GM12875 (cell line): ENCODE data around the gene LYRM4.

Experiments
- H3K4me3 ChIP-seq: one replicate; pipeline ENCODE4 v1.5.1; 2011; ENCODE audit warnings: low read depth, low read length, control low read depth
- CTCF ChIP-seq: IDR thresholded peaks from 2 replicates; pipeline ENCODE4 v1.5.1; 2011; ENCODE audit warnings: low read depth, mild to moderate bottlenecking, control low read depth, inconsistent platforms, low read length, moderate library complexity, borderline replicate concordance; ENCODE audit not compliant: insufficient read depth

Gene LYRM4

GRCh38 chr6:5217356-5217755, 43.4 kb downstream of the LYRM4 start:
- no peak for TF ChIP-seq CTCF
- no peak overlapping the region for H3K4me3 ChIP-seq

- no peak overlapping the region for H3K4me3 ChIP-seq
- no peak for TF ChIP-seq CTCF
Observed at GRCh38 chr6:5215799-5216198, 45.0 kb downstream of the LYRM4 start.

- H3K4me3 ChIP-seq: no peak overlapping the region
- TF ChIP-seq CTCF: no peak
Observed at GRCh38 chr6:5215159-5215558, 45.6 kb downstream of the LYRM4 start.

GRCh38 chr6:5214570-5215052, 46.1 kb downstream of the LYRM4 start:
- peak; percentile 71 for TF ChIP-seq CTCF
- no peak overlapping the region for H3K4me3 ChIP-seq

GRCh38 chr6:5213836-5214235, 46.9 kb downstream of the LYRM4 start:
- TF ChIP-seq CTCF: no peak
- H3K4me3 ChIP-seq: no peak overlapping the region

GRCh38 chr6:5211492-5211891, 49.3 kb downstream of the LYRM4 start:
- TF ChIP-seq CTCF: no peak
- no peak overlapping the region for H3K4me3 ChIP-seq

GRCh38 chr6:5208471-5208971, 52.2 kb downstream of the LYRM4 start:
- TF ChIP-seq CTCF: no peak
- no peak overlapping the region for H3K4me3 ChIP-seq
